HEK293T (cell line): ENCODE results near the gene EXOC4.

ENCODE experiments used
- BHLHE40 ChIP-seq: fragments of 450-650 bp; IDR thresholded peaks from 2 replicates; pipeline ENCODE4 v1.6.1; 2016; ENCODE audit warnings: mild to moderate bottlenecking, moderate library complexity, borderline replicate concordance
- CTBP1 ChIP-seq: fragments of 450-650 bp; IDR thresholded peaks from 2 replicates; pipeline ENCODE4 v1.6.1; 2016; ENCODE audit warnings: borderline replicate concordance
- ELF4 ChIP-seq: fragments of 450-650 bp; IDR thresholded peaks from 2 replicates; pipeline ENCODE4 v1.6.1; 2017; ENCODE audit warnings: antibody characterized with exemption
- FOXA1 ChIP-seq: fragments of 450-650 bp; IDR thresholded peaks from 2 replicates; pipeline ENCODE4 v1.6.1; 2016; ENCODE audit warnings: mild to moderate bottlenecking
- FOXK2 ChIP-seq: fragments of 450-650 bp; IDR thresholded peaks from 2 replicates; pipeline ENCODE4 v1.6.1; 2016; ENCODE audit warnings: mild to moderate bottlenecking
- HDGF ChIP-seq: fragments of 450-650 bp; IDR thresholded peaks from 2 replicates; pipeline ENCODE4 v1.6.1; 2017; ENCODE audit warnings: antibody characterized with exemption, borderline replicate concordance
- LEF1 ChIP-seq: fragments of 450-650 bp; IDR thresholded peaks from 2 replicates; pipeline ENCODE4 v1.6.1; 2017; ENCODE audit warnings: mild to moderate bottlenecking, borderline replicate concordance
- NFRKB ChIP-seq: fragments of 450-650 bp; IDR thresholded peaks from 2 replicates; pipeline ENCODE4 v1.6.1; 2016; ENCODE audit warnings: mild to moderate bottlenecking, moderate library complexity
- SP1 ChIP-seq: fragments of 450-650 bp; IDR thresholded peaks from 2 replicates; pipeline ENCODE4 v1.6.1; 2017
- ZNF384 ChIP-seq: fragments of 450-650 bp; IDR thresholded peaks from 2 replicates; pipeline ENCODE4 v1.6.1; 2016

DNA sequence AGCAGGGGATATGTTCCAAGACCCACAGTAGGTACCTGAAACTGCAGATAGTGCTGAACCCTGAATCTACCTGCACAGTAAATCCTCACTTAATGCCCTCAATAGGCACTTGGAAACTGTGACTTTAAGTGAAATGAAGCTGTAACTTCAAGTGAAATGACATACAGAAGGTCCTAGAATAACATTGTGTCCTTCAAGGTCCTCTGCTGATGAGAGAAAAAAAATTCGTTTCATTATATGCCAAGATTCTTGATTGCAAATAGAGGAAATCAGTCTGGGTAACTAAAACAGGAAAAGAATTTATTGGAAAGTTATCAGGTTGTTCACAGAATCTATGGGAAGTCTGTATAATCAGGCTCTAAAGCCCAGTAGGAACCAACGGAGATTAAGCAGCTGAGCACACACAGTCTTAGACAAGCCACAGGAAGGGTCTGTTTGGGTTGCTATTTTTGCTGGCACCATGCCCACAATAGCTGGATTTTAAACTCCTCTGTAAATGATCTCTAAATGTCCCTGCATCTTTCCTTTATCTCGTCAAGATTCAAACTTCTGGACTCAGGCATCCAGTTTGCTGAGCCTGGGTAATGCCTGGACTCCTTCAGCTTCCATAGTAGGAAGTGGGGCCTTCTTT lies 57.5 kb downstream of the EXOC4 start:
- TF ChIP-seq CTBP1 (no peak), ZNF384 (no peak), FOXA1 (no peak), SP1 (no peak), BHLHE40 (no peak), LEF1 (no peak), ELF4 (no peak), NFRKB (no peak), FOXK2 (no peak), HDGF (no peak)
